HepG2 (cell line): ENCODE data around the gene PPP4C. TPM values are rescaled to one million over a fixed set of nuclear protein-coding genes. Genes with fewer than 3 reads are reported as not detected.
A peak's percentile ranks its signal among the peaks of the same experiment; 100 is the strongest.

Experiments used
- ADNP ChIP-seq: sonication (generic); formaldehyde crosslinking; IDR thresholded peaks from 2 replicates; pipeline ENCODE4 v1.4.0; 2020; ENCODE audit warnings: missing genetic modification reagents
- AHR ChIP-seq: IDR thresholded peaks from 2 replicates; pipeline ENCODE4 v1.6.1; 2018; ENCODE audit warnings: missing genetic modification reagents, missing compliant biosample characterization
- CHD2 ChIP-seq: IDR thresholded peaks from 2 replicates; pipeline ENCODE4 v1.6.1; 2011; ENCODE audit warnings: low read depth, low read length, improper control_type of control experiment
- HNRNPLL ChIP-seq: fragments of 200-400 bp; formaldehyde crosslinking; IDR thresholded peaks from 2 replicates; pipeline ENCODE4 v1.6.1; 2017; ENCODE audit warnings: mild to moderate bottlenecking, low read depth, low read length; ENCODE audit not compliant: poor library complexity, severe bottlenecking
- IKZF4 ChIP-seq: sonication (generic); formaldehyde crosslinking; IDR thresholded peaks from 2 replicates; pipeline ENCODE4 v1.5.1; 2020; ENCODE audit warnings: borderline replicate concordance, mild to moderate bottlenecking, low read depth, missing genetic modification reagents; ENCODE audit errors: not compliant biosample characterization
- KLF15 ChIP-seq: sonication (generic); formaldehyde crosslinking; IDR thresholded peaks from 2 replicates; pipeline ENCODE4 v1.8.1; 2023; ENCODE audit warnings: borderline replicate concordance, mild to moderate bottlenecking, inconsistent platforms, missing genetic modification reagents, mixed read lengths
- MZF1 ChIP-seq: sonication (generic); formaldehyde crosslinking; IDR thresholded peaks from 2 replicates; pipeline ENCODE4 v1.8.1; 2023; ENCODE audit warnings: mild to moderate bottlenecking, missing genetic modification reagents, borderline replicate concordance
- ONECUT2 ChIP-seq: sonication (generic); formaldehyde crosslinking; IDR thresholded peaks from 2 replicates; pipeline ENCODE4 v1.4.0; 2020; ENCODE audit warnings: missing genetic modification reagents
- POLR2G ChIP-seq: fragments of 200-400 bp; formaldehyde crosslinking; IDR thresholded peaks from 2 replicates; pipeline ENCODE4 v1.6.1; 2018; ENCODE audit warnings: mild to moderate bottlenecking, low read depth, low read length, moderate library complexity
- RAD21 ChIP-seq: fragments of 450-650 bp; formaldehyde crosslinking; IDR thresholded peaks from 2 replicates; pipeline ENCODE4 v1.5.0; 2020; ENCODE audit warnings: mild to moderate bottlenecking
- RELA ChIP-seq: sonication (generic); formaldehyde crosslinking; IDR thresholded peaks from 2 replicates; pipeline ENCODE4 v1.4.0; 2020; ENCODE audit warnings: missing genetic modification reagents
- SIX4 ChIP-seq: sonication (generic); formaldehyde crosslinking; IDR thresholded peaks from 2 replicates; pipeline ENCODE4 v1.4.0; 2020; ENCODE audit warnings: missing genetic modification reagents
- SRSF4 ChIP-seq: fragments of 200-400 bp; formaldehyde crosslinking; IDR thresholded peaks from one replicate; pipeline ENCODE4 v1.6.1; 2018; ENCODE audit warnings: mild to moderate bottlenecking, low read depth, low read length, moderate library complexity; ENCODE audit not compliant: poor library complexity, severe bottlenecking
- SRSF9 ChIP-seq: fragments of 200-400 bp; formaldehyde crosslinking; IDR thresholded peaks from 2 replicates; pipeline ENCODE4 v1.6.1; 2018; ENCODE audit warnings: borderline replicate concordance, mild to moderate bottlenecking, low read depth, low read length; ENCODE audit not compliant: insufficient read depth, poor library complexity, severe bottlenecking
- TCF7L2 ChIP-seq: IDR thresholded peaks from 2 replicates; pipeline ENCODE4 v1.6.1; 2011; ENCODE audit warnings: mild to moderate bottlenecking, low read depth, low read length, moderate library complexity
- ZMAT5 ChIP-seq: sonication (generic); formaldehyde crosslinking; IDR thresholded peaks from 2 replicates; pipeline ENCODE4 v1.5.0; 2020; ENCODE audit warnings: mild to moderate bottlenecking, low read depth, missing genetic modification reagents, borderline replicate concordance
- ZNF18 ChIP-seq: sonication (generic); formaldehyde crosslinking; IDR thresholded peaks from 2 replicates; pipeline ENCODE4 v1.8.0; 2022; ENCODE audit warnings: mild to moderate bottlenecking, missing genetic modification reagents; ENCODE audit not compliant: insufficient replicate concordance
- ZNF280D ChIP-seq: sonication (generic); formaldehyde crosslinking; IDR thresholded peaks from 2 replicates; pipeline ENCODE4 v1.5.1; 2020; ENCODE audit warnings: mild to moderate bottlenecking, missing genetic modification reagents
- ZNF33B ChIP-seq: sonication (generic); formaldehyde crosslinking; IDR thresholded peaks from 2 replicates; pipeline ENCODE4 v1.5.1; 2020; ENCODE audit warnings: mild to moderate bottlenecking, missing genetic modification reagents
- ZNF451 ChIP-seq: sonication (generic); formaldehyde crosslinking; IDR thresholded peaks from 2 replicates; pipeline ENCODE4 v1.5.0; 2020; ENCODE audit warnings: mild to moderate bottlenecking, missing genetic modification reagents
- ZNF562 ChIP-seq: sonication (generic); formaldehyde crosslinking; IDR thresholded peaks from 2 replicates; pipeline ENCODE4 v1.8.0; 2022; ENCODE audit warnings: missing genetic modification reagents, borderline replicate concordance
- ZNF580 ChIP-seq: IDR thresholded peaks from 2 replicates; pipeline ENCODE4 v1.6.1; 2016; ENCODE audit warnings: low read depth, borderline replicate concordance
- ZNF598 ChIP-seq: sonication (generic); formaldehyde crosslinking; IDR thresholded peaks from 2 replicates; pipeline ENCODE4 v1.5.1; 2020; ENCODE audit warnings: mild to moderate bottlenecking, missing genetic modification reagents, borderline replicate concordance
- ZNF670 ChIP-seq: sonication (generic); formaldehyde crosslinking; IDR thresholded peaks from 2 replicates; pipeline ENCODE4 v1.8.0; 2022; ENCODE audit warnings: mild to moderate bottlenecking, missing genetic modification reagents, borderline replicate concordance
- polyA plus RNA-seq, 8 experiments: library from polyadenylated mRNA; depleted of rRNA in 3 of 8; stranded (reverse) in 7 of 8; unstranded in 1 of 8; fragments of >200 nt; fragmentation: Illumina TruSeq in 4 of 8; extraction: Trizol in 4 of 8; gene quantifications; 2 replicates each; pipeline versions ENCODE4 v1.2.1 to v1.2.3, GENCODE V29; 2011 to 2016; ENCODE audit warnings: low read depth in 4 of 8, missing spikeins in 1 of 8, mixed read lengths in 1 of 8; ENCODE audit not compliant: insufficient read depth in 1 of 8
- total RNA-seq, 5 experiments: library from RNA; depleted of rRNA; stranded (reverse); fragments of >200 nt; fragmentation: Illumina TruSeq; extraction: Trizol; gene quantifications; 2 replicates each; pipeline ENCODE4 v1.2.3, GENCODE V29; 2016; ENCODE audit warnings: low read depth in 1 of 5

Gene PPP4C
- total and polyA plus RNA-seq, 2 of the 13 experiments (the other 11 are each of a cell fraction or from before 2014, with no cell fraction given), result 176 to 220 TPM

- TF ChIP-seq ZNF451 (CRISPR knock-in tag) (0 out of 2 replicates have a peak, but pooled peaks have one; percentile 4), ZNF33B (CRISPR knock-in tag) (no peak), ZNF18 (CRISPR knock-in tag) (no peak), TCF7L2 (no peak), ZNF580 (CRISPR knock-in tag) (0 out of 2 replicates have a peak, but pooled peaks have one; percentile 15), IKZF4 (no peak), ONECUT2 (CRISPR knock-in tag) (no peak), ZNF562 (CRISPR knock-in tag) (no peak), RELA (CRISPR knock-in tag) (no peak), ZMAT5 (CRISPR knock-in tag) (no peak), HNRNPLL (peak; percentile 28), AHR (CRISPR knock-in tag) (no peak), RAD21 (CRISPR knock-in tag) (no peak), MZF1 (no peak), SRSF9 (no peak), CHD2 (no peak), POLR2G (peak; percentile 66; the same call in 1 of the 2 replicates), SIX4 (CRISPR knock-in tag) (no peak), ZNF670 (CRISPR knock-in tag) (no peak), ADNP (CRISPR knock-in tag) (no peak), ZNF280D (no peak), SRSF4 (peak; percentile 29), KLF15 (CRISPR knock-in tag) (no peak), ZNF598 (CRISPR knock-in tag) (no peak)
These were observed 6.0 kb upstream of the PPP4C start (continued) for GRCh38 chr16:30069611-30070462.
